B cell (primary cell): ENCODE data around the gene NVL.

Experiments
- CTCF ChIP-seq: fragments of 200-600 bp; IDR thresholded peaks from one replicate; pipeline ENCODE4 v1.8.0; 2022; ENCODE audit warnings: antibody characterized with exemption, mild to moderate bottlenecking
- EZH2 ChIP-seq: IDR thresholded peaks from 2 replicates; pipeline ENCODE4 v1.6.1; 2012; ENCODE audit warnings: borderline replicate concordance, low read depth, mild to moderate bottlenecking, moderate library complexity, low read length; ENCODE audit not compliant: insufficient read depth, poor library complexity, severe bottlenecking

DNA sequence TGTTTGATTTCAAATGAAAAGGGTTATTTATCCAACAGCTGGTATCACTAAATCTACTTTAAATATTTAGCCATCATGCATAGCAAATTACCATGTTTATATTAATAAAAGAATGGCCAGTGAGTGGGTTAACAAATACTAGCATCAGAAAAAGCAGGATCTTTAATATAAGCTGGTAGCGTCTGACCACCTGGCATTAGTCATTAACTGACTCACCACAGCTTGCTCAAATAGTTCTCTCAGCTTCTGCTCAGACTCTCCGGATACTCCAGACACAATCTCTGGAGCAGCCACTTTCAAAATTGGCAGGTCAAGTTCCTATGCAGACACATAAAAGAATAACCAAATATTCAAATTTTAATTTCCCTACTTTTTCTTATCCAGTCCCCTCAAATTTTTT is 29.6 kb downstream of the NVL start:
- TF ChIP-seq CTCF (no peak), EZH2 (no peak)
